IMR-90 (cell line): ENCODE data around the gene LPCAT4.

Source experiments
- CTCF ChIP-seq: conservative IDR thresholded peaks from 2 replicates; pipeline ENCODE4 v1.5.1; 2012; ENCODE audit warnings: mild to moderate bottlenecking, low read depth, low read length, improper control_type of control experiment
- POLR2A ChIP-seq: IDR thresholded peaks from 2 replicates; pipeline ENCODE4 v1.6.1; 2012; ENCODE audit warnings: mild to moderate bottlenecking, low read depth, low read length
- USF2 ChIP-seq: fragments of 150-350 bp; IDR thresholded peaks from 2 replicates; pipeline ENCODE4 v1.6.1; 2017; ENCODE audit warnings: mild to moderate bottlenecking, antibody characterized with exemption, low read length, low read depth

- TF ChIP-seq CTCF (no peak), POLR2A (no peak), USF2 (no peak)
Measured at GRCh38 chr15:34329006-34329405, 38.0 kb downstream of the LPCAT4 start.
